Measurements from ENCODE around the gene ERBB2.

The ERBB2 gene

GRCh38 chr17:39699818-39700147, at the start of gene ERBB2:
Gene ERBB2 (plus strand): TSS chr17:39700064. CDS start chr17:39700239, 175 bp downstream.
- no peak for DNase-seq (ENCODE audit: low read depth in 2 of 2)

GRCh38 chr17:39650121-39650579, 49.7 kb upstream of the ERBB2 start:
- DNase-seq (ENCODE audit: low read depth in 2 of 2) = no peak

- no peak for DNase-seq (ENCODE audit: low read depth in 2 of 2)
Observed at GRCh38 chr17:39651923-39652586, 47.8 kb upstream of the ERBB2 start.

- no peak for DNase-seq (ENCODE audit: low read depth in 2 of 2)
Observed at GRCh38 chr17:39652587-39653315, 47.1 kb upstream of the ERBB2 start.

- DNase-seq (ENCODE audit: low read depth in 2 of 2) = no peak
Observed at GRCh38 chr17:39653316-39653661, 46.6 kb upstream of the ERBB2 start.

- peak; percentile 71 to 78 for DNase-seq (ENCODE audit: low read depth in 2 of 2)
Observed at GRCh38 chr17:39653662-39654331, 46.1 kb upstream of the ERBB2 start.

- DNase-seq (ENCODE audit: low read depth in 2 of 2) = no peak
Observed at GRCh38 chr17:39655105-39655504, 44.8 kb upstream of the ERBB2 start.

- no peak for DNase-seq (ENCODE audit: low read depth in 2 of 2)
Observed at GRCh38 chr17:39658346-39658745, 41.5 kb upstream of the ERBB2 start.

GRCh38 chr17:39658760-39659159, 41.1 kb upstream of the ERBB2 start:
- DNase-seq (ENCODE audit: low read depth in 2 of 2) = no peak

- no peak for DNase-seq (ENCODE audit: low read depth in 2 of 2)
Observed at GRCh38 chr17:39659279-39660010, 40.4 kb upstream of the ERBB2 start.

GRCh38 chr17:39660011-39660360, 39.9 kb upstream of the ERBB2 start:
- no peak for DNase-seq (ENCODE audit: low read depth in 2 of 2)

- no peak for DNase-seq (ENCODE audit: low read depth in 2 of 2)
Observed at GRCh38 chr17:39660397-39661385, 39.2 kb upstream of the ERBB2 start.

GRCh38 chr17:39661744-39662541, 37.9 kb upstream of the ERBB2 start:
- no peak for DNase-seq (ENCODE audit: low read depth in 2 of 2)

GRCh38 chr17:39662551-39663339, 37.1 kb upstream of the ERBB2 start:
- no peak for DNase-seq (ENCODE audit: low read depth in 2 of 2)

GRCh38 chr17:39663340-39663687, 36.5 kb upstream of the ERBB2 start:
- DNase-seq (ENCODE audit: low read depth in 2 of 2) = no peak

- no peak for DNase-seq (ENCODE audit: low read depth in 2 of 2)
Observed at GRCh38 chr17:39663688-39664580, 35.9 kb upstream of the ERBB2 start.

- DNase-seq (ENCODE audit: low read depth in 2 of 2) = no peak
Observed at GRCh38 chr17:39664581-39665561, 35.0 kb upstream of the ERBB2 start, which contains the start of gene TCAP. Gene TCAP (plus strand): TSS chr17:39665349. CDS start chr17:39665360, 11 bp downstream.
